ENCODE data around the gene ARR3.
"Not testable (repeated sequence)": the region's sequence is repeated elsewhere in the genome, so short reads cannot be mapped to it uniquely, and the experiment has no call there.

The ARR3 gene

DNA sequence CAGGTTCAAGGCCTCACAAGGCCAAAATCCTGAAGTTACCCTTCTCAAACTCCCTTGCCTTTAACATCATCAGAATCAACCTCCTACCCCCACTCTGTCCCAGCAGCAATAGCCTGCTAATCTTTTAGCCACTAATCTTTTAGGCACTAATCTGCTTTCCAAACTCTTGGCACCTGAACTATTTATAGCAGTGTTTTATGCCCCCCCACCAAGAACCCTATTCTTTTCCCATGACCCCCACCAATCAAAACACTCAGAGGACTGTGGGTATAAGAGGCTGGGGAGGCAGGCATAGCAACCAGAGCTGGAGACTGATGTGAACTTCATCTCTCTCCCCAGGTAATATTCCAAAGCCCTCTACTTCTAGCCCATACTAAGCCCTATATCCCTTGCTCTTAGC is at the start of gene ARR3:
ARR3 (plus strand) TSS at position 301 of the 400 bp plus-strand sequence. CDS start 1,052 bp downstream, outside the sequence.
- DNase-seq, result no peak

DNA sequence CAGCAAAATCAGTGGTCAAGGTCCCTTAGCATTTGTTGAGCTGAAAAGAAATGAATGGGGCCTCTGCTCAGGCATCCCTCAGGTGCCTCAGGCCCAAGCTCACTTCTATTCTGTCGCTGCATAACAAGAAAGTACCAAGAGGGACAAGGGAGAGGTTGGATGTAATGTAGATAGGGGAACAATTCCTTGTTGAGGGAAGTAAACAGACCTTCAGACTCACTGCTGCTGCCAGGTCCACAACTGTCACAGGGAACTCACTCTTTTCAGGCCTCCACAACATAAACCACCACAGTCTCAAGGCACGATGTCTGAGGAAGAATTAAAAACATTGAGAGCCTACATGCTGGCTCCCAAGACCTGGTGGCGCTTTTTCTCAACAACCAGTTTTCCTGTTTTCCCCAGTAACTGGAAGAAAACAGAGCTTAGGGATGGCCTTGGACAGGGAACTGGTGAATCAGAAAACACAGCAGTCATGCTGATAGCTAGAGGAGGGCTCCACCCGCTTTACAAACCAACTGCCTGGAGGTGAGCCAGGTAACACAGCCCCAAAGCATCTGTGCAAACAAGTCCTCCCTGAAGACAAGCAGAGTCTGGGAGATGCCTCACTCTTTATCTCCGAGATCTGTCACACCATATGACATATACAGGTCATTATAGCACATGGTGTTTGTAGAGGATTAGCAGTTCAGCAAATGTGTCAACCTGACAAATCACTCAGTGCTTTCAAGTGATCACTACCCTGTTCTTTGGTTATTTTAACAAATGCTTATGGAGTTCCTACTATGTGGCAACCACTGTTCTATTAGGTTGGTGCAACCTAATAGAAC is 48.0 kb upstream of the ARR3 start:
- no peak for DNase-seq

DNA sequence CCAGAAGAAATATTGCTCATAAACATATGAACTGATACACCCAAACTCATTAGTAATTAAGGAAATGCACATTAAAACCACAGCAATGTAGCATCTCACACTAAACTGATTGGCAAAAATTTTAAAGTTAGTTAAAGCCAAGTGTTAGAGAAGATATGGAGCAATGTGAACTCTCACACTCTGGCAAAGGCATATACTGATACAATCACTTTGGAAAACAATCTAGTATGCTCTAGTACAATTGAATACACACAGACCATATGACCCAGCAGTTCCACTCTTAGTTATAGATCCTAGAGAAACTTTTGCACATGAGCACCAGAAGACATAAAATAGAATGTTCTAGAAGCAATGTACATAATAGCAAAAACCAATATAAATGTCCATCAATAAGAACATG is 42.1 kb upstream of the ARR3 start:
- no peak for DNase-seq

DNA sequence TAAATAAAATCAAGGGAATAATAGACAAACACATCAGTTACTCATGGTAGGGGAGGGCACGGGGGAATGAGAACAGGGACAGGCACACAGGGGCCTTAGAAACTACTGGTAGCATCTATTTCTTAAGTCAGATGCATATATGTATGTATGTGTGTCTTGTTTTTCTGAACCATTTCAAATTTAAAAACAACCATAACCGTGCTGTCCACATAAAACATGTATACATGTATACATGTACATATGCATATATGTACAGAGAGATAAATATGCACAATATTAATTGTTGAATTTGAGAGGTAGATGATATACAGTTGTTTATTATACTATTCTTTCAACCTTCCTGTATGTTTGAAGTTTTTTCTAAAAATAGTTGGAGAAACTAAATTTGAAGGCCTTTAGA is 41.4 kb upstream of the ARR3 start:
- no peak for DNase-seq

DNA sequence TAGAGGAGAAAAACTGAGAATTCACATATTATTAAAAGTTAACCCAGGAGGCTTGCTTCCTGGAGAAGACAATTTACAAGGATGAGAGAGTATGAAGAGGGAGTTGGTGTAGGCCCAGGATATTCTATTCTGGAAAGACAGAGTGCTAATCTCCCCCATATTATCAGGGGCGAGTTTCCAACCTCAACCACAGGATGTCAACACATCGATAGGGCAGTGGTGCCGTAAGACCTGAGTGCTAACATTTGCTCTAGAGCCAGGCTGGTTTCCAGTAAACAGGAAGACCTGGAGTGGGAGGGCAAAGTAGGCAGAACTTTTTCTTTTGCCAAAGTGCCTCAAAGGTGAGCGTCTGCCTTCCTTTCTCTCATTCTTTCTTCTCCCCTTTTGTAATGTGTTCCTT is 36.5 kb upstream of the ARR3 start:
- DNase-seq, result no peak

DNA sequence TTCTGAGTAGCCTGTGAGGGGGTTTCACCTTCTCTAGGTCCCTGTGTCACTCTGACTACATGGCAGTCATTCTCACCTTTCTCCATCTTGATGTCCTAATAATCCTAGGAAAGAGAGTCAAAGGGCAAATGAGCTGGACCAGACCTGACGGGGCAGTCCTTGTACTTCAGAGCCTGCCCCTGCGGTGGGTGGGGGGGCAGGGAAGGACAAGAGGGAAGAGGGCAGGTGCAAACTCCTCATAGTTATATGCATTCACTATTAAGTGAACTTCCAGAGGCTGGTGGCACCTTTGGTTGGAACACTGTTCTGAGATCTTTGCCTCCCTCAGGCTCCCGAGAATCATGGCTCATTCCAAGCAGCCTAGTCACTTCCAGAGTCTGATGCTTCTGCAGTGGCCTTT is 33.8 kb upstream of the ARR3 start, which contains the start of gene AWAT1:
AWAT1 (plus strand) TSS at position 301 of the 400 bp plus-strand sequence; CDS start at position 342, 41 bp downstream.
- DNase-seq, result no peak

DNA sequence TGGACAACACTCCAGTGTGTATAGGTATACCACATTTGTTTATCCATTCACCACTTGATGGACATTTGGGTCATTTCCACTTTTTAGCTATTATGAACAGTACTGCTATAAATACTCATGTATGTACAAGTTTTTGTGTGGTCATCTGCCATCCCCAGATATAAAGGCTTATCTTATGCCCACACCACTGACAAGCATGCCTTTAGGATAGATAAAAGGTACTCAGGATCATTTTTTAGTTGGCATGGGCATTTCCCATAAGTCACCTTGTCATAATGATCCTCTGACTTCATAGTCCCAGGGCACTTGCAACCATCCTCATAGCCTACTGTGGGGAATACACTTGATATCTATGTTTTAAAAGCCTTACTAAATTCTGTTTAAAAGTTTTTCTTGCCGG is 27.4 kb upstream of the ARR3 start:
- DNase-seq, result no peak

DNA sequence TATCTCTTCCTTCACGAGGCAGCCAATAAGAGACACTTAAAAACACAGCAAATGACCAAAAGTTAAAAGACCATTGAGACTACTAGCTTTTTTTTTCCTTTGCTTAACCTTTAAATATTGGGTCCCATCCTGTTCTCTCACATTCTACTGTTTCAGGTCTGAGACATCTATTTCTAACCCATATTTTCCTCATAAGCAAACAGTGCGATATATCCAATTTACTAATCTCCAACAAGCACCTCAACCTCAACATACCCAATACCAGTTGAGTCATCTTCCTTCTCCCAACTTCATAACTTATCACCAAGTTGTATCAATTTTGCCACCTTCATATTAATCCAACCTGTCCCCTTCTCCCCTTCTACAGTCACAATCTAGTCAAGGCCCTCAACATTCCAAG is 26.6 kb upstream of the ARR3 start:
- DNase-seq, result no peak

DNA sequence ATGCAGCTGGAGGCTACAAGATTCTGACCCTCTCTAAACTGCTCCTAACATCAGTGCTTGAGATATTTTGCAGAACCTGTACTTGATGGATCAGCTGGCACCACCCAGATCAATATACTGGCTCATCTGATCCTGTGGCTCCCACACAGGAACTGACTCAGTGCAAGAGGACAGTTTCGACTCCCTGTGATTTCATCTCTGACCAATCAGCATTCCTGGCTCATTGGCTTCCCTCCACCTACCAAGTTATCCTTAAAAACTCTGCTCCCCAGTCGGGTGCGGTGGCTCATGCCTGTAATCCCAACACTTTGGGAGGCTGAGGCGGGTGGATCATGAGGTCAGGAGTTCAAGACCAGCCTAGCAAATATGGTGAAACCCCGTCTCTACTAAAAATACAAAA is 24.5 kb upstream of the ARR3 start:
- not testable (repeated sequence) for DNase-seq

DNA sequence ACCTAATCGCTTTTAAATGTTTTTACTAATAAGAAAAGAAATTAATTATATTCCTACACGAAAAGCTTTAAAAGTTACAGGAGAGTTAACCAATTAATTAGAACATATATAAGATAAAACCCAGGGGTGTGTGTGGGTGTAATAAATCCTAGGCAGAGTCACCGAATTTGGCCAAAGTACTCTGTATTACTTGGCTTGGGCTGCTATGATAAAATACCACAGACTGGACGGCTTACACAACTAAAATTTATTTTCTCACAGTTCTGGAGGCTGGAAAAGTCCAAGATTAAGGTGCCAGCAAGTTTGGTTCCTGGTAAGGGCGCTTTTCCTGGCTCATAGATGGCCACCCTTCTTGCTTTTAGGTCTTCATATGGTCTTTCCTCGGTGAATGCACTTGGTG is 23.3 kb upstream of the ARR3 start:
- no peak for DNase-seq

DNA sequence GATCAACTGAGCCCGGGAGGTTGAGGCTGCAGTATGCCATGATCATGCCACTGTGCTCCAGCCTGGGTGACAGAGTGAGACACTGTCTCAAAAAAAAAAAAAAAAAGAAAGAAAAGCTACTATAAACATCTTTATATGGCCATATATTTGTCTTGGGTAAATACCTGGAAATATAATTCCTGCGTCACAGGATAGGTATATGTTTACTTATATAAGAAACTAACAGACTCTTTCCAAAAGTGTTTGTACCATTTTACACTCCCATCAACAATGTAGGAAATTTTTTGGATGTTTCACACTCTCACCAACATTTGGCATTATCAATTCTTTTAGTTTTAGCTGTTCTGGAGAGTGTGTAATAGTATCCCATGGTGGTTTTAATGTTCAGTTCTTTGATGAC is 20.9 kb upstream of the ARR3 start:
- DNase-seq, result no peak

DNA sequence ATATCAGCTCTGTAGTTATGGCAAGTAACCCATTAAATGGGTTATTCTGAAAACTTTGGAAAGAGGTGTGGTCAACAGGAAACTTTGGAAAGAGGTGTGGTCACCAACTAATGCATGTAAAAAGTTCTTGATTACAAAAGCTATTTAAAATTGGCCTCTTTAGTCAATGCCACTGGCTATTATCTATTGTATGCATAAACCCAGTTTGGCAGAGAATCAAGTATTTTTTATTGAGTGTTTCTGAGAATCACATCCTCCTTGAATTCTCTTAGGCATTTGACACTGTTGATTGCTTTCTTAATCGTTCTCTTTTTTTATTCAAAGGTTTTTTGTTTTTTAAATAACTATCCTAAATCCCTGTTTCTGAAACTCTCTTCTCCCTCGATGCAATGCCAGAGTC is 15.6 kb upstream of the ARR3 start:
- DNase-seq, result no peak

DNA sequence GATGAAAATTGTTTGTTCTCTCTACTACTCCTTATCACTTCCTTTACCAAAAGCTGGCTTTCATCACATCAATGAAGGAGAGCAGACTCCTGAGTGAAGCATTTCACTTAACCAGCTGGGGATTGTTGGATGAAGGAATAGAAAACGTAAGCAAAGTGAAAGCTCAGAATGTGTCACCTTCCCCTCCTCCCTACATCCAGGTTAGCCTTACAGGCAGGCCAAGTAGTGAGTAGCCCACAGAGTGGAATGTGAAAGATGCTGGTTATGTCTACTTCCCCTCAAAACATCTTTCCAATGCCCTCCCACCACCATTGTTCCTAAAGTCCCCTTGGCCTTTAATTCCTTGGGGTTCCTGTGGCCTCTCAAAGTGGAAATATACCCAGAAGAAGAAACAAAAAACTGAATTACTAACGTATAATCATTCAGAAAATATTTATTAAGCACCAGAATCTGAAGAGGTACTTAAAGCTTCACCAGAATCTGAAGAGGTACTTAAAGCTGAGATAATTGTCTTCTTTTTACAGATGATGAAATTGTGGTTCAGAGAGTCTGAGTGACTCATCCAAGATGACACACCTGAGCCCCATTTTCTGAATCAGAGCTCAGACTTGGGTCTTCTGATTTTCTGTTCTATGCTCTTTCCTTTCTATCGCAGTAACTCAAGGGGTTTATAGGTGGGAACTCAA is 14.6 kb upstream of the ARR3 start:
- no peak for DNase-seq

DNA sequence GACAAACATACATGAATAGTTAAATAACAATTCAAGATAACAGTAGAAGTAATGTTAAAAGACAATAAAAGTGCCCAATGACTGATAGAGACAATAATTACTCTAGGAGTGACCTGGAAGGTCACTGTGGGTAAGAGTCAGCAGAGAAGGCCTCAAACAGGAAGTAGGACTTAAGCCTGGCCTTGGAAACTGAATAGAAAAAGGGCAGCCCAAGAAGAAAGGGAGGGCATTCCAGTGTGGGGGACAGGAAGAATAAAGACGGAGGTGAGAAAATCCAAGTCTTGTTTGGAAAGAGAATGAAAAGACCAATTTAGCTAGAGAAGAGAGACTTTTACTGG is 14.1 kb upstream of the ARR3 start:
- no peak for DNase-seq

DNA sequence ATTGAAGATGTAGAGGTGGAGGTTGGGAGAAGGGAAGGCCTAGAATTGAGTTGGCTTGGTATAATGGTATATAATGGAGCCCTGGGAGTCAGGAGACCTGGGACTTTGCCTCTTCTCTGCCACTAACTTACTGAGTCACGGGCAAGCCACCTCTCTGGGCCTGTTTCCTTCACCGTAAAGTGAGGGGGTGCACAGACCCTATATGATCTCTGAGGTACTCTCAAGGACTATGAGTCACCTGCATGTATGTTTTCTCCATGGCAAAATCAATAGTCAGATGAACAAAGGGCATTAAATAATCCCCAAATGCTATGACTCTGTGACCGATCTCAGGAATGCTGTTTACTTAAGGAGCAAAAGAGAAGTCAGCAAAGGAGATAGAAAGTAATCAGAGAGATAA is 13.2 kb upstream of the ARR3 start:
- no peak for DNase-seq

DNA sequence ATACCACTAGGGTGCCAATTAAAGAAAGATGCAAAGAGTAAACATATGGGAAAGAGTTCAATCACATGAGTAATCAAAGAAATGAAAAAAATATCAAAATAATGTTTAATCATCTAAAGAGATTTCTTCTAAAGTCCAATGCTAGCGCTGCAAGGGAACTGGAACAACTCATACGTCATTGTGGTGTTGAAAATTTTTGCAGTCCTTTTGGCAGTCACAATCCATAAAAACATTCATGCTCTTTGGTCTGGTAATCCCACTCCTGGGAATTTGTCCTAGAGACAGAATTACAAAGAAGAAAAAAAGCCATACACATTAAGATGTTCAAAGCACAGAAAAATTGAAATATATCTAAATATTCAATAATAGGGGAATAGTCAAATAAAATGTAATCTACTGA is 12.7 kb upstream of the ARR3 start:
- DNase-seq, result no peak

DNA sequence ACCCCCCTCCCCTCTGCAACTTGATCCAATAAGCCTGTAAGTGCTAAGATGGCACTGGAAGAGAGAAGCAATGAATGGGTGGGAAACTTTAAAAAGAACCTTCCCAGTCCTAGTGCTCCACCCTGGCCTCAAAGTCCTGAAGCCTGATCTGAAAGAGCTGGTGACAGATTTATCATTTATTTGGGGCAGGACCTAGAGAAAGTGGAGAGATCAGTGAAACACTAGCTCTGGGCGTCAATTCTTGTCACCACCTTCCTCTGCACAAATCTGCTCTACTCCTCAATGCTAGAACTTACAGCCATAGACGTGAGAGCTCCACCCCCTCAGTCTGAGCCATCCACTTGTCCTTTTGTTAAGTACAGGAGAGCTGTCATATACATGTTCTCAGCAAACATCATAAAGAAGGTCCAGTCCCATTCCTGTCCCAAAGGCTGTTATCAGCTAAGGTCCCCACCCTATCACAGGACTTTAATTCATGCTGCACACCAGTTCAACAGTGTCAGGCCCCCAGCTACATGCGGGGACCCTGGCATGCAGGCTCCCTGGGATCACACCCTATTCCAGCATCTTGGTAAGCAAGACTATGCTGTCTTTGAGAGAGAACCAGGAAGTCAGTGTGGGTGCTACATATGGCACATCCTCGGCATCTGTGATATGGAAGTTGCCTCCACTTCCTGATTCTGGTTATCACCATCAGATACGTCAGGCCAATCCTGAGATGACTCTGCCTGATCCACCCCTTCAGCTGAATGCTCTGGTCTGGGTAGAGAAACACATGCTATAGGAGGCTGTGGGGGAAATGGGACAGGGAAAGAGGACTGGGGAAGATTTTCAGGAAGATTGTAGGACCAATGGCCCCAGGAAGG is 10.5 kb upstream of the ARR3 start:
- DNase-seq, result no peak

DNA sequence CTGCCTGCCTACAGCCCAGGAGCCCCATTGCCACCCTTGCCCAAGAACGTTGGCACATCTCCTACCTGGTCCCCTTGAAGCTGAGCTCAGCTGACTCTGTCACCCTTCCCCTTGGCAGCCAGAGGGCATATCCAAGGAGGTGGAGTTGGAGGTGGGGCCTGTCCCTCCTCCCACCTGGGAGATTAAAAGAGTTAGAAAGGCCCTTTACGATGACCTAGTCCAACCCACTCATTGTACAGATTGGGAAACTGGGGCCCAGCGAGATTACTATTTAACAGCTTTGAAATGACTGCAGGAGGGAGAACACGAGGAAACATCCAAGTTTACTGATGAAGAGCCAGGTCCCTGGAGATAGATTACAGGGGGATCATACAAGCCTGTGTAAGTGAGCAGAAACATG is 8.0 kb upstream of the ARR3 start, which contains the start of gene P2RY4:
P2RY4 (minus strand) TSS at position 101 of the 400 bp plus-strand sequence. CDS start 580 bp downstream, outside the sequence.
- no peak for DNase-seq

DNA sequence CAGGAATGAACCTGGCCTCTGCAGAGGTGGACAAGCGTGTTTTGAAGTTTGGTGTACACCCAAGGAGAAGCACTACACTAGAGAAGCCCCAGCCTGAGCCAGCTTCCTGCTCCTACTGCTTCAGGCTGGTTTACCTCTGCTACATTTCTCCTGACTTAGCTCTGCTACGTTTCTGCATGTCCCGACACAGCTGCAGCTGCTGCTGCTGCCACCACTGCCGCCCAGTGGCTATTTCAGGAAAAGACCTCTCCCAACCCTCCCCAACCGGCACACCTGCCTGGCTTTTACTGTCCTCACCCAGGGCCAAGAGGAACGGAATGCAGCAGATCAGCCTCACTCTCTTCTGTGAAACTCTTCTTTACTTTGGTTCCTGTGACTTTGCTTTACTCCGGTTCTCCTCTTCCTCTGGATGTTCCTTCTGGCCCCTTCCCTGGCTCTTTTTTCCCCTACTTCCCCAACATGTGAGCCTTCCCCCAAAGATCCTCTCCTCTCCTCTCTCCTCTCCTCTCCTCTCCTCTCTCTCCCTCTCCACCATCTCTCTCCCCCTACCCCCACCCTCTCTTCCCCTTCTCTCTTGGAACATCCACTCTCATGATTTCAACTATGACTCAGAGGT is 5.1 kb upstream of the ARR3 start:
- DNase-seq, result peak; percentile 15

DNA sequence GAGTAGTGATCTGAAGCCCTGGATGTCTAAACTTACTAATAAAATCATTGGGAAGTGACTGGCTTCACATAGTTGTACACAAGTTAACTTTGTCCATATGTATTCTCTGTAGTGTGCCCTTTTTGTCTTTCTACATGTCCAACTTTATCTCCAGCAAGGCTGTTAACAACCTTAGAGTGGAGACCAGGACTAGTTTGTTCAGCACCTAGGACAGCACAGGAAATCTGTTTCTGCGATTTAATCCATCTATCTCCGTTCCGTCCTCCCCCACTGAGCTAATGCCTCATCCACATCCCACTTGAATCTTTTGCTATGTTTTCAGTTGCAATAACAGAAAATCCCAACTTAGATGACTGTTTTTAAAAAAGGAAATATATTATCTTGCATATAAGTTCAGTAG is 3.4 kb upstream of the ARR3 start:
- no peak for DNase-seq

DNA sequence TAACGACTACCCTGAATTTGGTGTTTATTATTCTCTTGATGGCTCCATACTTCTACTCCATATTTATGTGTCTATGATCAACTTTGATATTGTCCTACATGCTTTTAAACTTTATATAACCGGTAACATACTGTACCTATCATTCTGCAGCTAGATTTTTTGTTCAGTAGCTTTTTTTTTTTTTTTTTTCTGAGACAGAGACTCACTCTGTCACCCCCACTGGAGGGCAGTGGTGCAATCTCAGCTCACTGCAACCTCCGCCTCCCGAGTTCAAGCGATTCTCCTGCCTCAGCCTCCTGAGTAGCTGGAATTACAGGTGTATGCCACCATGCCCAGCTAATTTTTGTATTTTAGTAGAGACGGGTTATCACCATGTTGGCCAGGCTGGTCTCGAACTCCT is 5.9 kb downstream of the ARR3 start:
- not testable (repeated sequence) for DNase-seq

DNA sequence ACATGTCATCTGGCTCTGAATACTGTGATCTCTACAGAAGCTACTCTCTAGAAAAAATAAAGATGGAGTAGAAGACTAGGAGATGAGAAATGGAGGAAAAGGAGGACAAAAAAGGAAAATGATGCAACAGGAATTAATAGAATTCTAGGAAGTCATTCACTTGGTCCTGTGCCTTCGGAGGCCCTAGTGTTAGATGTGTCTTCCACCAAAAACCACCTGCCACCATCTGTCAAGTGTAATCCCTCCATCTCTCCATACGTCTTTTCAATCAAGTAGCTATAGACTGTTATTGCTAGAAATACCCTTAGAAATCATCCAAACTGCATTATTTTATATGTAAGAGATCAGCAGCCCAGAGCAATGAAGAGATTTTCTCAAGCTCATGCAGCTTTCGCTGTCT is 10.9 kb downstream of the ARR3 start:
- DNase-seq, result no peak

DNA sequence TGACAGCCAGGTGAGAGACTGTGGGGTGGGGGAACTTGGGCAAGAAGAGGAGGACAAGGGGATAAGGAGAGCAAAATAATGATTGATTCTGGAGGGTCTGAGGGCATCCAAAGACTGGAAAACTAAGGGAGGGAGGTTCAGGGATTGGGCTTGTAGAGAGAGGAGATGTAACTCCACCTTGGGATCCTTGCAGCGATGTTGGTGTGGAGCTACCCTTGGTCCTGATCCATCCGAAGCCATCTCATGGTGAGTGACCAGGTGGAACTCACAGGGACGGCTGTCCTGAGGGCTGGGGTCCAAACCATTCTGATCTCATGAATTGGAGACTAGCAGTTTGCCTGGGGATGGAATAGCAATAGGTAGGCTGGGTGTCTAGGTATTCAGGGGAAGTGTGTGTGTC is 12.4 kb downstream of the ARR3 start:
- no peak for DNase-seq
